Activated effector memory CD4-positive, alpha-beta T cell treated with anti-CD3 and anti-CD28 coated beads, Interleukin-2, amount 50 U/mL, for 16 hours (primary cell): ENCODE results near the gene GSK3B.
A peak's percentile ranks its signal among the peaks of the same experiment; 100 is the strongest.

Source experiments
- DNase-seq: peaks from one replicate; pipeline ENCODE4 v3.0.0-alpha.2; 2020

The GSK3B gene

DNA sequence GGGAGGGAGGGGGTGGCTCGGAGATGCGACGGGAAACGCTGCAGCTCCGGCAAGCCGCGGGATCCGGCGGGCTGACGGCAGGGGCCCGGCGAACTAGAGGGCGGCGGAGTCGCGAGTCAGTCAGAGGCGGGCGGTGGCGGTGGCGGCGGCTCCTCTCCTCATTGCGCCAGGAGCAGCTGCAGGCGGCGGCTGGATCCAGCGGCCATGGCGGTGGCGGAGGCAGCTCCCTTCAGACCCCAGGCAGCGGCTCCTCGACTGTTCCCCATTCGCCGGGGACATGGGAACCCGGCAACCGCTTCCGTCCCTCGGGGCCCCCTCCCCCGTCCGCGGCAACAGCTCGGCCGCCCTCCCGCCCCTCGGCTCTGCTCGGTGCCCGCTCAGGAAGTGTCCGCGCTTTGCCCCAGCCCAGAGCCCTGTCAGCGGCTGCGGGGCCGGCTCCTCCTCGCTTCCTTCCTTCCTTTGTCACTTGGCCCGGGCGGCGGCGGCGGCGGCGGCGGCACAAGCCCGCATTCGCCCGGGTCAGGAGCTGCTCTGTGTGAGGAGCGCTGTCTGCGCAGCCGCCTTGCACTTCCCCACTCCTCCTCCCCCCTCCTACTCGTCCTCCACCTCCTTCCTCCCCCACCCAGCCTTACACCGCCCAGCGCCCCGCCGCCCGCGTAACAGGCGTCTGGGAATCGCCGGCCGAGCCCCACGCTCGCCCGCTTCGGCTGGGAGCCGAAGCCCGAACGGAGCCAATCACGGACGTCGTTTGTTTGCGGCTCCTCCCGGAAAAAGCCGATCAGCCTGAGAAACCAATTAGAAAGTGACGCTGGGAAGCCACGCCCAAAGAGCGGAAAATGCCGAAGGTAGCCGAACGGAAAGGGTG is at the start of gene GSK3B:
TSS of gene GSK3B (minus strand) at position 537 of the 865 bp plus-strand sequence. CDS start 1,013 bp downstream, outside the sequence.
- DNase-seq = peak; percentile 99

DNA sequence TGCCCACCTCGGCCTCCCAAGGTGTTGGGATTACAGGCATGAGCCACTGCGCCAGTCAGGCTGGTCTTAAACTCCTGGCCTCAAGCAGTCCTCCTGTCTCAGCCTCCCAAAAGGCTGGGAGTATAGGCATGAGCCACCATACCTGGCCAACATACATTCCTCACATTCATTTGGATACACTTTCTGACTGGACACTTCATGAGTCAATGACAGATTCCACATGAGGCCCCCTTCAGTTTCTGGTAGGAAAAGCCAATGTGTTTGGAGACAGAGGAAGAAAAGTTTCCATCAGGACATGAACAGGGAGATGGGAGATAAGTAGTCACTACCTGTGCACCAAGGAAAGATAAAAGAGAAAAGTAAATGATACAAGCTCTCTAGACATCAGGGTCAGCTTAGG is 49.4 kb upstream of the GSK3B start:
- DNase-seq = no peak

- no peak for DNase-seq
These were observed 48.0 kb upstream of the GSK3B start for GRCh38 chr3:120142236-120142635.

- DNase-seq = no peak
These were observed 46.0 kb upstream of the GSK3B start for GRCh38 chr3:120140098-120140742.

- DNase-seq = no peak
These were observed 44.9 kb upstream of the GSK3B start for GRCh38 chr3:120139140-120139539.

- DNase-seq = no peak
These were observed 43.3 kb upstream of the GSK3B start for GRCh38 chr3:120137548-120137947.

DNA sequence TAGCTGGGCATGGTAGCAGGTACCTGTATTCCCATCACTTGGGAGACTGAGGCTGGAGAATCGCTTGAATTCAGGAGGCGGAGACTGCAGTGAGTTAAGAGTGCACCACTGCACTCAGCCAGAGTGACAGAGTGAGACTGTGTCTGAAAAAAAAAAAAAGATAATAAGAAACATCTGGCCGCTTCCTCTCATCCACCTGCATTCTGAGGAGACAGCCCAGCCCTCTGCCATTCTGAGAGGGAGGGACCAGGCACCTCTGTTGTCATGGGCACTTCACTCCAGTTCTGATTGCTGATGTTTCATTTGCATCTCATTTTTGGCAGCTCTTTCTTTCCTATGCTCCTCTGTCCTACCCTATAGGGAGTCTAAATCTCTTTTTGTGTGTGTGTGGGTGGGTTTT is 36.4 kb upstream of the GSK3B start:
- no peak for DNase-seq

- DNase-seq = no peak
These were observed 35.7 kb upstream of the GSK3B start for GRCh38 chr3:120129718-120130513.

DNA sequence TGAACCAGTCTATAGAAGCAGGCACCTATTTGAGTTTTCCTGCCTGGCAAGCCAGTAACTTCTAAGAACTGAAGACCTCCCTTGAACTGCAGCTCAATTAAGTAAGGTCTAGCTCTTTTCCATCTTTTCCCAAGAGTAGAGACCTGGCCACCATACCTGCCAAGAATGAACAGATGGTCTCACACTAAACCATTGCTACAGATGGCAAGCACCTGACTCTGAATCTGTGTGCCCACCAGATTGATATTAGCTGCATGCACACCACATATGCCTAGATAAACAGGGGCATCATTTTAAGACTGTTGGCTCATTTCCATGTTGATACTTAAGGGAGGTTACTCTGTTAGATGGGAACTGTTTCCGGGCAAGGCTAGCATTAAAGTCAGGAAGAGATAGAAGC is 34.8 kb upstream of the GSK3B start:
- DNase-seq = no peak

DNA sequence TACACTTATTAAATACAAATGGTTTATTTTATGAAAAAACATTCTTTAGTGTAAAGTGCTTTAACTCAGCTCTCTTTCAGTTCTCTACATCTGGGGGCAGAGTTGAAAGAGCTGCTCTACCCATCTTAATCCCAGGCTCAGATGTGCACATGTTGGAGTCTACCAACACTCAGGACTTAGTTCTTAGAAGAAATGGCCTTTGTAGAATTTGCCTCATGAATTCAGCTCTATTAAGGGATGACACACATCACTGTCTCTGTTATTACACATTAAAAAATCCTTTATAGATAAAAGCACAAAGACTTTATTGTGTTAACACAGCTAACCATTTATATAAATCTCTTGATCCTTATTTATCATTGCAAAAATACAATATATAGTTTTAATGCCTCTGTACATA is 31.7 kb upstream of the GSK3B start:
- DNase-seq = no peak

DNA sequence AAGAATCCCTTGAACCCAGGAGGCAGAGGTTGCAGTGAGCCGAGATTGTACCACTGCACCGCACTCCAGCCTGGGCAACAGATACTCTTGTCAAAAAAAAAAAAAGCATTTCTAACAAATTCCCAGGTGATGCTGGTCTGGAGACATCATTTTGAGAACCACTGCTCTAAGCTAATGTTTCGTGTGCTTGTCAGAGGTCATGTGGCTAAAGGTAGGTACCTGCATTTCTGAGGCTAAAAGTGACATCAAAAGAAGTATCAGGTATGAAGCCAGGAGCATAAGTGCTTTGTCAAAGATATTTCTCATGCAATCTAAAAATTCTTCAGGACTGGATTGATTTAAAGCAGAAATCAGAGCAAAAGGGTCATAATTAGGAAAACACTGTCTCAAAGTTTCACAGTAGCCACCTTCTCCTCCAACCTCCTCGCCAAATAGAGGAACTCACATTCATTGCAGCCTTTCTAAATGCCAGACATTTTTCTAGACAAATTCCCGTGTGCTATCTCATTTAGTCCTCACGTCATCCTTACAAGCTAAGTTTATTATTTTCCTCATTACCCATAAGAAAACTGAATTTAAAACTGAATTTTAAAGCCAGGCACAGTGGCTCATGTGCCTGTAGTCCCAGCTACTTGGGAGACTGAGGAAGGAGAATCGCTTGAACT is 25.7 kb upstream of the GSK3B start:
- DNase-seq = no peak

- DNase-seq = no peak
These were observed 20.7 kb upstream of the GSK3B start for GRCh38 chr3:120114981-120115380.

GRCh38 chr3:120114376-120114775 is 20.1 kb upstream of the GSK3B start:
- DNase-seq = no peak

- DNase-seq = no peak
These were observed 19.2 kb upstream of the GSK3B start for GRCh38 chr3:120113128-120114116.

DNA sequence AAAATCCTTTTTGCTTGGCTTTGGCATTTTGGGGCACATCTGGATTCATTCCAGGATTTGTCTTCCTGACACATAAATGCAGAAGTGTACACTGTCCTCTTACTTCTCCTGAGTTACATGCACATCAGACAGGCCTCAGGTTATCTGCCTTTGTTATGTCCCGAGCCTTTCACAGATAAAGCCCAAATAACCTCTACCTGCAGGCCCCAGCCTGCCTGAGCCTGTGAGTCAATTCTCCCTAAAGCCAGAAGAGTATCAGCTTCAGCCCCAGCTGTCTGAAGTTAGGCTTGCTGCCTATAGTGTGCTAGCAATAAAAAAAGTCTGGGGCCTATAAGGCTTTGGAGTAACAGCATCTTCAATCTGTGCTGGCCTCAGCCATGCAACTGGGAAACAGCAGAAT is 17.7 kb upstream of the GSK3B start:
- DNase-seq = no peak

- DNase-seq = no peak
These were observed 9.0 kb upstream of the GSK3B start for GRCh38 chr3:120103276-120103675.

DNA sequence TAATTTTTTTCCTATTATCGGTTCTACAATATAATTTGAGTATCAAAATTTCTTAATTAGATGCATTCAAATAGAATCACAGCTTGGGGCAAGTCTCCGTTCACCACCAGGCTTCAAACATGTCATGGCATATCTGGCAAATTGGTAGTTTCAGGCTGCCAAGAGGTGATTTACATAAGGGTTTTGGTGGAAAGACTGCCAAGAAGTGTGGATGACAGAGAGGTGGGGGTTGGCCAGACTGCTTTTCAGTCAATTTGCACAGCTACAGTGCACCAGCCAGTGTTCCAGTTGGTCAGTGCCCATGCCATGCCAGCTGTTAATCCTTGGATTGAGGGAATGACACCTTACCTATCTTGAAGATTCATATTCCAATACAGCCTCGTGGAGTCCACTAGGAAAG is 8.4 kb upstream of the GSK3B start:
- DNase-seq = no peak

DNA sequence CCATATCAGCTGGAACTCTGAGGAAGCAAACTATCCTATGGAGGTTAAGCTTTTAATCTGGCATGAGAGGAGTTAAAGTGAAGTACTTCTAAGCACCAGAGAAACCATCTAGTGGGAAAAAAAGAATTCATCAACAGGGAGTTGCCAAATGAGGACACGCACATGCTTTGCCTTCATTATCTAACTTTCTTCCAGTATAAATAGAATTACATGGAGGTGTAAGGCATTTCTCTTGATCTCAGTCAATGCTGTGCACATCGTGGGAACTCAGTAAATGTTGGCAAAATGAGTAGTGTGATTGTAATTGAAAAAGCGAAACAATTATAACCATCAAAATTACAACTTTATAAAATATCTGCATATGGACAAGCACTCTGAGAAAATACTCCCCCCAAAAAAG is 8.0 kb upstream of the GSK3B start:
- DNase-seq = no peak

GRCh38 chr3:120101624-120102023 is 7.4 kb upstream of the GSK3B start:
- no peak for DNase-seq

DNA sequence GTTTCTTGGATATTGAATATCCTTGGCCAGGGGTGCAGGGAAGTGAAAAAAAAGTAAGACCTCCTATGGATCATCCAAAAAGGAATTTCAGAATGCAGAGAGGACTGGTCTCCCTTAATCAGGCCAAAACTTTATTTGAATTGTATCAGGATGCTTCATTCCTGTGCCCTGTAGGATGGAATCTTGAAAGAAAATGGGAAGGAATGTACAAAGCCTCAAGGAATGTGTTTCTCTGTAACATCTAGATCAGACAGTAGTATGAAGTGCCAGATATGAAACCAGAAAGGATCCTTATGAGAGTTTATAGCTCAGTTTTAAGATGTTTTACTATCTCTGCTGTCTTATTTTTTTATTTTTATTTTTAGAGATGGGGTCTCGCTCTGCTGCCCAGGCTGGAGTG is 6.5 kb upstream of the GSK3B start:
- DNase-seq = no peak

DNA sequence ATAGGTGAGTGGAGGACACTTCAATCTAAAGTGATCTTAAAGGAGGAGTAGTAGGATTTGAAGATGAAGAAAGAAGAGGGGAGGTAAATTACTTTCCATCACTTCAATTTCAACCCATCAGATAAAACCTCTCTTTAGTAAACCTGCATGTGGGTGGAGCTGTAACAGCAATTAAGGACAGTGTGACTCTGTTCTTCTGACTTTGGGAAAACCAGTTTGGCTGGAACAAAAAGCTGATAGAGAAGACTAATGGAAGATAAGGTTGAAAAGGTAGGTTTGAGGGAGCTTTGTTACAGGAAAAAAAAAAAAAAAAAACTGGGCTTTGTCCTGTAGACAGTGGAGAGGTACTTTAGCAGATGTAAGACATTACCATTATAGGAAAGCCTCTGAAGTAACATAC is 4.5 kb upstream of the GSK3B start:
- no peak for DNase-seq

DNA sequence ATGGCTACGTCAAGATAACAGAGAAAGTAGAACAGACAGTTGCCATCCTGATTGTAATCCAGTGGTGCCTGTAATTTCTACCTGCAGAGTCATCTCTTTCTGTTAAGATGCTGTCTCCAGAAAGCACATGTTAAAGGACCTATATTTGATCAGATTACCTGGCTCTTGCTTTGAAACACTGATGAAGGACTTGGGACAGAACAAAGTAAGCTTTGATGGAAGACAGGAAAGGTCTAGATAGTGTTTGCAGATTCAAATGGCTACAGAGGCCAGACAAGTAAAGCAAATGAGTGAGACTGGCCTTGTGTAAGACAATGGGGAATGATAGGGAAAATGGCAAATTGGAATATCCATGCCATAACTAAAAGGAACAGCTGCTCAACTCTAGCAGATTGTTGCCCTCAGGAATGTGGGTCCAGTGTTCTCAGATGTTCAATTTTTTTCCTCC is 1.8 kb upstream of the GSK3B start:
- no peak for DNase-seq
